Activated CD8-positive, alpha-beta T cell treated with anti-CD3 and anti-CD28 coated beads for 36 hours (primary cell): ENCODE results near the gene MYO16. TPM values are rescaled to one million over a fixed set of nuclear protein-coding genes. Genes with fewer than 3 reads are reported as not detected.
"Not testable (repeated sequence)": the region's sequence is repeated elsewhere in the genome, so short reads cannot be mapped to it uniquely, and the experiment has no call there.

ENCODE experiments used
- ATAC-seq: fragments of 200-7000 bp; cut with Tn5 transposase; one replicate; pipeline ENCODE4 v1.10.0; 2021; ENCODE audit warnings: mild to moderate bottlenecking, moderate library complexity
- CTCF ChIA-PET: fragments of 350-600 bp; sonication (Branson Sonifier 250); formaldehyde crosslinking; loops from one replicate; lab custom pipeline; 2021; ENCODE audit warnings: antibody characterized with exemption; lab: Charles Lee
- POLR2A ChIA-PET: fragments of 350-600 bp; sonication (Branson Sonifier 250); formaldehyde crosslinking; loops from one replicate; lab custom pipeline; 2021; ENCODE audit warnings: antibody characterized with exemption; lab: Charles Lee
- DNase-seq: peaks from one replicate; pipeline ENCODE4 v3.0.0-alpha.2; 2020
- H3K27ac Mint-ChIP-seq: one replicate; pipeline ENCODE4 v1.8.0; 2021; ENCODE audit warnings: mild to moderate bottlenecking, mixed read lengths
- H3K27me3 Mint-ChIP-seq: one replicate; pipeline ENCODE4 v1.8.0; 2021; ENCODE audit warnings: mixed read lengths
- H3K36me3 Mint-ChIP-seq: one replicate; pipeline ENCODE4 v1.8.0; 2021; ENCODE audit warnings: low read depth, mixed read lengths
- H3K4me1 Mint-ChIP-seq: one replicate; pipeline ENCODE4 v1.8.0; 2021; ENCODE audit warnings: low read depth, mixed read lengths
- H3K4me3 Mint-ChIP-seq: one replicate; pipeline ENCODE4 v1.8.0; 2021; ENCODE audit warnings: mild to moderate bottlenecking, moderate library complexity, mixed read lengths
- H3K9me3 Mint-ChIP-seq: one replicate; pipeline ENCODE4 v1.8.0; 2021; ENCODE audit warnings: mixed read lengths
- CTCF ChIP-seq: fragments of 200-600 bp; IDR thresholded peaks from one replicate; pipeline ENCODE4 v1.8.0; 2022; ENCODE audit warnings: antibody characterized with exemption, mild to moderate bottlenecking
- intact Hi-C: fragments of 100-400 bp; cut with micrococcal nuclease; formaldehyde crosslinking; loops from one replicate; pipeline ENCODE4 v1.10.0; 2022
- total RNA-seq, 2 experiments: library from RNA; stranded (reverse); gene quantifications; one replicate each; pipeline ENCODE4 v1.2.3, GENCODE V29; 2021

The MYO16 gene
- total RNA-seq, 2 experiments from 2014 or later: not detected

DNA sequence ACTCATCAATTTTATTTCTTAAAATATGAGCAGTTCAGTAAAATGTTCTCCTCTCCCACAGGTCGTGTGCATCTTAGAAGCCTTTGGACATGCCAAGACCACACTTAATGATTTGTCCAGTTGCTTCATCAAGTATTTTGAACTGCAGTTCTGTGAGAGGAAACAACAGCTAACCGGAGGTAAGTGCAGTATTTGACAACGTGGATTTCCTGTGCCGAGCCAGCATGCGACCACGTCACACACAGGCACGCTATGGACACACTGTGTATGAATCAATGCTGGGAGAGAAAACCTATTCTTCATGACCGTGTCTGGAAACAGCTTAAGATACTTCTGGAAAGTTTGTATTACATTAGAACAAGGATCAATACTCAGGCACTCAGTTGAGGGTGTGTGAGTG, 268.5 kb downstream of the MYO16 start:
- CTCF ChIA-PET: interaction anchor here (1.1 to 1.7 kb wide), 3 partner anchors 10 to 575 kb away, joined by 3 to 7 read pairs (median 3); no protein-coding TSS in a partner anchor
- DNase-seq (peak; percentile 64), ATAC-seq (peak; percentile 91)
- Mint-ChIP-seq H3K27me3 (peaks cover 5% of the 10 kb centered on the region), H3K4me1 (peaks cover 6% of the 10 kb centered on the region), H3K9me3 (no peaks in the 10 kb centered on the region), H3K36me3 (no peaks in the 10 kb centered on the region), H3K27ac (no peak overlapping the region), H3K4me3 (peak overlapping the region; percentile 2)
- POLR2A ChIA-PET: interaction anchor here (0.9 kb wide), 1 partner anchor 551 kb away, joined by 3 read pairs; no protein-coding TSS in a partner anchor
- intact Hi-C loops: loop anchor here (5.0 kb wide), 1 partner anchor 571 kb away; no protein-coding TSS in a partner anchor
- no peak for TF ChIP-seq CTCF

GRCh38 chr13:108902405-108903155, 273.2 kb downstream of the MYO16 start:
- DNase-seq: no peak
- Mint-ChIP-seq H3K27ac (no peak overlapping the region), H3K4me1 (peaks cover 4% of the 10 kb centered on the region), H3K27me3 (peaks cover 2% of the 10 kb centered on the region), H3K36me3 (no peaks in the 10 kb centered on the region), H3K4me3 (no peak overlapping the region), H3K9me3 (no peaks in the 10 kb centered on the region)
- intact Hi-C loops: no loop called here
- no peak for TF ChIP-seq CTCF
- no peak for ATAC-seq
- POLR2A ChIA-PET: interaction anchor here (0.9 kb wide), 1 partner anchor 10 kb away, joined by 3 read pairs; no protein-coding TSS in a partner anchor
- CTCF ChIA-PET: no interaction called here

- H3K4me1 Mint-ChIP-seq: no peaks in the 10 kb centered on the region
- intact Hi-C loops: no loop called here
- H3K9me3 Mint-ChIP-seq: no peaks in the 10 kb centered on the region
- ATAC-seq (no peak), DNase-seq (no peak)
- POLR2A ChIA-PET: no interaction called here
- no peak for TF ChIP-seq CTCF
- CTCF ChIA-PET: interaction anchor here (1.2 kb wide), 1 partner anchor 11 kb away, joined by 3 read pairs; no protein-coding TSS in a partner anchor
- no peak overlapping the region for H3K4me3 Mint-ChIP-seq
- H3K27me3 Mint-ChIP-seq: peaks cover 2% of the 10 kb centered on the region
- no peaks in the 10 kb centered on the region for H3K36me3 Mint-ChIP-seq
- H3K27ac Mint-ChIP-seq: no peak overlapping the region
Observed at GRCh38 chr13:108903613-108904012, 274.2 kb downstream of the MYO16 start.

DNA sequence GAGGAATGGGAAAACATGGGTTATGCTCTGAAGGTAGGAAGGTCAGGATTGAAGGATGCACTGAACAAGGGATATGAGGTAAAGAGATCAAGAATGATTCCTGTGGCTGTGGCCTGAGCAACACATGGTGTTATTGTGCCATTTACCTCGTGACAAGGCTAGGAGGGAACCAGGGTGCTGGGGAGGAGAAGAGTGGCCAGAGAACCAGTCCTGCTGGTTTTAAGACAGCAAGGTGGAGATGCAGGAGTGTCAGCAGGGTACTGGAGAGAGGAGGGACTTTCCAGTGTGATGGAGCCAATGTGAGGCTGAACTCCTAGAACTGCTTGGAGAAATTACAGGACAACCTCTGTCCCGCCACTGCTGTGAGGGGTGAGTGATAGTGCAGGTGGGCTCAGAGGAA, 282.4 kb downstream of the MYO16 start:
- no peak for TF ChIP-seq CTCF
- H3K27ac Mint-ChIP-seq: no peak overlapping the region

DNA sequence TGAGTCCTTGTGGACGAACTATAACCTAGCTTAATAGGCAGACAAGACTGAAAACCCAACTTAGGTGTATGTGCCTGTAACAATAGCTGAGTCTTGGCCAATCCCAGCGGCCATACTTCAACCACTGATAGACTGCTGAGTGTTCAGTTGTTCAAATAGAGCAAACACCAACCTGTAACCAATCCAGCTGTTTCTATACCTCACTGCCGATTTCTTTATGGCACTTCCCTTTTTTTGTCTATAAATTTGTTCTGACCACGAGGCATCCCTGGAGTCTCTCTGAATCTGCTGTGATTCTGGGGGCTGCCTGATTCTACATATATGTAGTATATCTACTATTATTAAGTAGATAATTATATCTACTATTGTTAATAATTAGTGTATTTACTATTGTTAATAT, 284.3 kb downstream of the MYO16 start:
- DNase-seq, H3K27ac Mint-ChIP-seq, ATAC-seq, H3K9me3 Mint-ChIP-seq, H3K36me3 Mint-ChIP-seq, intact Hi-C loops, H3K4me3 Mint-ChIP-seq, POLR2A ChIA-PET: not testable (repeated sequence)
- Mint-ChIP-seq H3K27me3 (peaks cover 13% of the 10 kb centered on the region), H3K4me1 (peaks cover 16% of the 10 kb centered on the region)
- CTCF ChIA-PET: interaction anchor here (1.0 to 2.7 kb wide), 3 partner anchors 8 to 49 kb away, joined by 3 to 11 read pairs (median 4); no protein-coding TSS in a partner anchor

More for the DNA sequence above, 282.4 kb downstream of the MYO16 start:
- ChIA-PET POLR2A (interaction anchor here (0.8 kb wide), 1 partner anchor 10 kb away, joined by 3 read pairs; no protein-coding TSS in a partner anchor), CTCF (no interaction called here)
- DNase-seq: no peak
- no peaks in the 10 kb centered on the region for H3K9me3 Mint-ChIP-seq
- no peak overlapping the region for H3K4me3 Mint-ChIP-seq
- peaks cover 13% of the 10 kb centered on the region for H3K27me3 Mint-ChIP-seq
- peaks cover 16% of the 10 kb centered on the region for H3K4me1 Mint-ChIP-seq
- intact Hi-C loops: no loop called here
- H3K36me3 Mint-ChIP-seq: no peaks in the 10 kb centered on the region
- ATAC-seq: no peak
